GM23338 (cell line): ENCODE results near the gene KRTAP4-16.

Experiments
- CREB1 ChIP-seq: fragments of 250-450 bp; sonication (Bioruptor Pico); IDR thresholded peaks from 2 replicates; pipeline ENCODE4 v1.5.0; 2020; ENCODE audit warnings: low read depth, mild to moderate bottlenecking, moderate library complexity
- EZH2 ChIP-seq: fragments of 200-600 bp; sonication (generic); IDR thresholded peaks from one replicate; pipeline ENCODE4 v1.8.0; 2017; ENCODE audit warnings: antibody characterized with exemption, mild to moderate bottlenecking, low read depth; ENCODE audit not compliant: unreplicated experiment
- EZH2phosphoT487 ChIP-seq: fragments of 200-600 bp; sonication (generic); IDR thresholded peaks from one replicate; pipeline ENCODE4 v1.8.1; 2018; ENCODE audit warnings: antibody characterized with exemption; ENCODE audit not compliant: unreplicated experiment
- JUNB ChIP-seq: IDR thresholded peaks from one replicate; pipeline ENCODE4 v1.6.1; 2016; ENCODE audit warnings: antibody characterized with exemption; ENCODE audit not compliant: unreplicated experiment
- NANOG ChIP-seq: IDR thresholded peaks from 2 replicates; pipeline ENCODE4 v1.6.1; 2016; ENCODE audit warnings: antibody characterized with exemption, borderline replicate concordance
- POLR2AphosphoS5 ChIP-seq: IDR thresholded peaks from 2 replicates; pipeline ENCODE4 v1.6.1; 2016; ENCODE audit warnings: antibody characterized with exemption, low read depth
- STAT1 ChIP-seq: IDR thresholded peaks from one replicate; pipeline ENCODE4 v1.6.1; 2016; ENCODE audit warnings: antibody characterized with exemption; ENCODE audit not compliant: unreplicated experiment
- ZNF114 ChIP-seq: fragments of 250-450 bp; sonication (Bioruptor Pico); IDR thresholded peaks from 2 replicates; pipeline ENCODE4 v1.5.0; 2020; ENCODE audit warnings: mild to moderate bottlenecking, moderate library complexity
- ZNF331 ChIP-seq: fragments of 250-450 bp; sonication (Bioruptor Pico); IDR thresholded peaks from 2 replicates; pipeline ENCODE4 v1.5.0; 2020; ENCODE audit warnings: low read depth, mild to moderate bottlenecking, moderate library complexity
- TF ChIP-seq, protein P1 (sequence below), 2 experiments: fragments of 200-600 bp in 1 of 2; sonication (generic) in 1 of 2; conservative IDR thresholded peaks; 2 replicates each; pipeline versions ENCODE4 v1.5.1 to v1.6.1; 2016 to 2017; ENCODE audit warnings: antibody characterized with exemption in 2 of 2, low read depth in 2 of 2, mild to moderate bottlenecking in 2 of 2, moderate library complexity in 1 of 2
- TF ChIP-seq, protein P2 (sequence below): IDR thresholded peaks from one replicate; pipeline ENCODE4 v1.6.1; 2018; ENCODE audit warnings: antibody characterized with exemption; ENCODE audit not compliant: unreplicated experiment

DNA sequence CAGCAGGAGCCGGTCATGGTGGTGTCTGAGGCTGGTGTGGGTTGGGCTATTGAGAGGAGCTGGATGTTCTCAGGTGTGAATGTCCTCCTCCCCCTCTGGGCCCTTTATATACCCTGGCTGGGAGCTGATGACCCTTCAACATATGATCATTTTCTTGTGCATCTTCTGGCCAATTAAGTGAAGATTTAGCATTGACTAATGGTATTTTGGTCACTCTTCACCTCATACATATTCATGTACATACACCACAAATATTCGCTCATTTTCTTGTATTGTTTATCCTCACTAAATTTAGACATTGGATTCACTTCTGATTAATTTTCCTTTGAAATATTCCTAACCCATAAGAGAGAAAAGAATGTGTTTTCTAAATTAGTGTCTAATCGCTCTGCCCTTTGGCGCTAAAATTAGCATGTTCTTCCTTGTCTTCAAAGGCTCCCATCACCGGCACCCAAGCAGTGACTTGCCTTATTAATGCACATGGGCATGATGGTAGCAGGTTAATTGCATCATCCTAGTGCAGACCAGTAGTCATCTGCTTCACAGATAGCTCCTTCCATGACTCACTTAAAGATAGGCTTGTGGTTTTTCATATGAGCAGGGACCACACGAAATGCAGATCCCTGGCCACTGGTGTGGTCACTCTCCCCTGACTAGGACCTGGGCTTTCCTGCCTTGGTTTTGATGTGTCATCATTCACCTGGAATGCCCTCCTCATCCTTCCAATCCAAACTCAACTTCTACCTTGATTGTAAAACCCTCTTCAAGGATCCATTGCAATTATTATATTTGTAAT lies 36.0 kb downstream of the KRTAP4-16 start, which contains the start of gene KRTAP2-4:
- TF ChIP-seq, protein P1, sequence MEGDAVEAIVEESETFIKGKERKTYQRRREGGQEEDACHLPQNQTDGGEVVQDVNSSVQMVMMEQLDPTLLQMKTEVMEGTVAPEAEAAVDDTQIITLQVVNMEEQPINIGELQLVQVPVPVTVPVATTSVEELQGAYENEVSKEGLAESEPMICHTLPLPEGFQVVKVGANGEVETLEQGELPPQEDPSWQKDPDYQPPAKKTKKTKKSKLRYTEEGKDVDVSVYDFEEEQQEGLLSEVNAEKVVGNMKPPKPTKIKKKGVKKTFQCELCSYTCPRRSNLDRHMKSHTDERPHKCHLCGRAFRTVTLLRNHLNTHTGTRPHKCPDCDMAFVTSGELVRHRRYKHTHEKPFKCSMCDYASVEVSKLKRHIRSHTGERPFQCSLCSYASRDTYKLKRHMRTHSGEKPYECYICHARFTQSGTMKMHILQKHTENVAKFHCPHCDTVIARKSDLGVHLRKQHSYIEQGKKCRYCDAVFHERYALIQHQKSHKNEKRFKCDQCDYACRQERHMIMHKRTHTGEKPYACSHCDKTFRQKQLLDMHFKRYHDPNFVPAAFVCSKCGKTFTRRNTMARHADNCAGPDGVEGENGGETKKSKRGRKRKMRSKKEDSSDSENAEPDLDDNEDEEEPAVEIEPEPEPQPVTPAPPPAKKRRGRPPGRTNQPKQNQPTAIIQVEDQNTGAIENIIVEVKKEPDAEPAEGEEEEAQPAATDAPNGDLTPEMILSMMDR (conservative IDR thresholded peaks at IDR 0.05; ENCODE audit: low read depth in 2 of 2), result no peak
- TF ChIP-seq EZH2 (no peak), EZH2phosphoT487 (no peak), CREB1 (CRISPR knock-in tag) (no peak), STAT1 (no peak), ZNF114 (CRISPR knock-in tag) (no peak), POLR2AphosphoS5 (no peak), ZNF331 (no peak), JUNB (no peak), NANOG (no peak)
- TF ChIP-seq, protein P2, sequence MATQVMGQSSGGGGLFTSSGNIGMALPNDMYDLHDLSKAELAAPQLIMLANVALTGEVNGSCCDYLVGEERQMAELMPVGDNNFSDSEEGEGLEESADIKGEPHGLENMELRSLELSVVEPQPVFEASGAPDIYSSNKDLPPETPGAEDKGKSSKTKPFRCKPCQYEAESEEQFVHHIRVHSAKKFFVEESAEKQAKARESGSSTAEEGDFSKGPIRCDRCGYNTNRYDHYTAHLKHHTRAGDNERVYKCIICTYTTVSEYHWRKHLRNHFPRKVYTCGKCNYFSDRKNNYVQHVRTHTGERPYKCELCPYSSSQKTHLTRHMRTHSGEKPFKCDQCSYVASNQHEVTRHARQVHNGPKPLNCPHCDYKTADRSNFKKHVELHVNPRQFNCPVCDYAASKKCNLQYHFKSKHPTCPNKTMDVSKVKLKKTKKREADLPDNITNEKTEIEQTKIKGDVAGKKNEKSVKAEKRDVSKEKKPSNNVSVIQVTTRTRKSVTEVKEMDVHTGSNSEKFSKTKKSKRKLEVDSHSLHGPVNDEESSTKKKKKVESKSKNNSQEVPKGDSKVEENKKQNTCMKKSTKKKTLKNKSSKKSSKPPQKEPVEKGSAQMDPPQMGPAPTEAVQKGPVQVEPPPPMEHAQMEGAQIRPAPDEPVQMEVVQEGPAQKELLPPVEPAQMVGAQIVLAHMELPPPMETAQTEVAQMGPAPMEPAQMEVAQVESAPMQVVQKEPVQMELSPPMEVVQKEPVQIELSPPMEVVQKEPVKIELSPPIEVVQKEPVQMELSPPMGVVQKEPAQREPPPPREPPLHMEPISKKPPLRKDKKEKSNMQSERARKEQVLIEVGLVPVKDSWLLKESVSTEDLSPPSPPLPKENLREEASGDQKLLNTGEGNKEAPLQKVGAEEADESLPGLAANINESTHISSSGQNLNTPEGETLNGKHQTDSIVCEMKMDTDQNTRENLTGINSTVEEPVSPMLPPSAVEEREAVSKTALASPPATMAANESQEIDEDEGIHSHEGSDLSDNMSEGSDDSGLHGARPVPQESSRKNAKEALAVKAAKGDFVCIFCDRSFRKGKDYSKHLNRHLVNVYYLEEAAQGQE, result no peak
